Immature natural killer cell (primary cell): ENCODE measurements around the gene SLC45A2. TPM values are rescaled to one million over a fixed set of nuclear protein-coding genes. Genes with fewer than 3 reads are reported as not detected.
"Not testable (repeated sequence)": the region's sequence is repeated elsewhere in the genome, so short reads cannot be mapped to it uniquely, and the experiment has no call there.

Experiments used
- DNase-seq, 3 donors: peaks; one replicate each; pipeline ENCODE4 v3.0.0; 2022; ENCODE audit warnings: mixed read lengths in 1 of 3
- H3K27ac Mint-ChIP-seq, 6 donors: one replicate each; pipeline ENCODE4 v1.8.0; 2020; ENCODE audit warnings: mixed read lengths in 6 of 6, mild to moderate bottlenecking in 5 of 6, inconsistent platforms in 4 of 6, moderate library complexity in 3 of 6
- H3K27me3 Mint-ChIP-seq, 3 donors: one replicate each; pipeline ENCODE4 v1.8.0; 2020 to 2021; ENCODE audit warnings: low read depth in 3 of 3, mild to moderate bottlenecking in 3 of 3, mixed read lengths in 3 of 3, moderate library complexity in 3 of 3, inconsistent platforms in 1 of 3
- H3K36me3 Mint-ChIP-seq, 3 donors: one replicate each; pipeline ENCODE4 v1.8.0; 2020; ENCODE audit warnings: mixed read lengths in 3 of 3, inconsistent platforms in 2 of 3, mild to moderate bottlenecking in 2 of 3
- H3K4me1 Mint-ChIP-seq, 2 donors: one replicate each; pipeline ENCODE4 v1.8.0; 2020; ENCODE audit warnings: inconsistent platforms in 2 of 2, mild to moderate bottlenecking in 2 of 2, mixed read lengths in 2 of 2, moderate library complexity in 1 of 2
- H3K4me3 Mint-ChIP-seq, 5 donors: one replicate each; pipeline ENCODE4 v1.8.0; 2020; ENCODE audit warnings: mild to moderate bottlenecking in 5 of 5, mixed read lengths in 5 of 5, inconsistent platforms in 3 of 5, moderate library complexity in 3 of 5
- H3K9me3 Mint-ChIP-seq, 6 donors: one replicate each; pipeline ENCODE4 v1.8.0; 2020; ENCODE audit warnings: mild to moderate bottlenecking in 6 of 6, mixed read lengths in 6 of 6, inconsistent platforms in 4 of 6, moderate library complexity in 3 of 6
- polyA plus RNA-seq, 3 donors: library from polyadenylated mRNA; unstranded; fragments of 300-500 nt; fragmentation: Illumina TruSeq; gene quantifications; one replicate each; pipeline ENCODE4 v1.2.3, GENCODE V29; 2021

SLC45A2 gene
- polyA plus RNA-seq, 3 donors from 2014 or later, result not detected

DNA sequence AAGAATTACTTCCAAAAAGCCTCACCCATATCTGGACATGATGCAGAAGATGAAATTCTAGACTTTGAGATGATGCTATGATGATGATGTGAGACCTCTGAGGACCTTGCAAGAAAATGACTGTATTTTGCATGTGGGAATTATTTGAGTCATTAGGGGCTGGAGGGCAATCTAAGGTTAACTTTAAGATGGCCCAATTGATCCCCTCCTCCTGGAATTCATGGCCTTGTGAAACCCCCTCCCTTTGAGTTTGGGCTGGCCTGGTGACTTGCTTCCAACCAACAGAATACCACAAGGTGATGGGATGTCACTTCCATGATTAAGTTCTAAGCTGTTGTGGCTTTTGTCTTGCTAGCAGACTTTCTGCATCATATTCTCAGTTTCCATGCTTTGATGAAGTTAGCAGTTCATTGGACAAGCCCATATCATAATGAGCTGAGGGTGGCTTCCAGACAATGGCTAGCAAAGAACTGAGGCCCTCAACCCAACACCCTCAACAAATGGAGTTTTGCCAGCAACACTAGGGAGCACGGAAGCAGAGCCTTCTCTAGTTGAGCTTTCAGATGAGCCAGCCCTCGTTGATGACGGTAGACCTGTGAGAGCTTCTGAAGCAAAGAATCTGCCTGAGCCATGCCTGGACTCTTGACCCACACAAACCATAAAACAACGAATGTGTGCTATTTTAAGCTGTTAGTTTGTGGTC, 30.8 kb upstream of the SLC45A2 start:
- peak overlapping the region in 1 of 6 donors; percentile 31 for H3K27ac Mint-ChIP-seq
- H3K9me3 Mint-ChIP-seq, result no peaks in the 10 kb centered on the region
- H3K27me3 Mint-ChIP-seq, result peaks cover 0 to 2% (median 0%) of the 10 kb centered on the region in 3 donors
- H3K36me3 Mint-ChIP-seq, result peaks cover 8 to 21% (median 13%) of the 10 kb centered on the region in 3 donors
- H3K4me1 Mint-ChIP-seq, result no peaks in the 10 kb centered on the region
- no peak for DNase-seq
- no peak overlapping the region for H3K4me3 Mint-ChIP-seq

DNA sequence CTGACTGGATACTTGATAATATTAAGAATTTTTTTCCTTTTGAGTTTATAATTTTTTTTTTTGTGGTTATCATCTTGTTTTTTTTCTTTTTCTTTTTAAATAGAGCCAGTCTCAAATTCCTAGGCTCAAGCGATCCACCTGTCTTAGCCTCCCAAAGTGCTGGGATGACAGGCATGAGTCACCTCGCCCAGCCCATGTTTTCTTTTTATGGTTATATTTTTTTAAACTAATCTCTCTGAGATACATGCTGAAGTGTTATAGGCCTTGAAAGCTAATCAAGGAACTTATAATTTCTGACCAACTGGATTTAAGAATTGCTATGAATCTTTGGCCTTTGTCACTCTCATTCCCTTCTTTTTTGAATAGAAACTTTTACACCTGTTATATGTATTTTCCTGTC, 30.1 kb upstream of the SLC45A2 start:
- Mint-ChIP-seq H3K9me3 (no peaks in the 10 kb centered on the region), H3K27ac (peak overlapping the region in 1 of 6 donors; percentile 31), H3K27me3 (peaks cover 0 to 2% (median 0%) of the 10 kb centered on the region in 3 donors), H3K36me3 (peaks cover 6 to 19% (median 8%) of the 10 kb centered on the region in 3 donors), H3K4me3 (no peak overlapping the region), H3K4me1 (peaks cover 0 to under 1% of the 10 kb centered on the region in 2 donors)
- no peak for DNase-seq

DNA sequence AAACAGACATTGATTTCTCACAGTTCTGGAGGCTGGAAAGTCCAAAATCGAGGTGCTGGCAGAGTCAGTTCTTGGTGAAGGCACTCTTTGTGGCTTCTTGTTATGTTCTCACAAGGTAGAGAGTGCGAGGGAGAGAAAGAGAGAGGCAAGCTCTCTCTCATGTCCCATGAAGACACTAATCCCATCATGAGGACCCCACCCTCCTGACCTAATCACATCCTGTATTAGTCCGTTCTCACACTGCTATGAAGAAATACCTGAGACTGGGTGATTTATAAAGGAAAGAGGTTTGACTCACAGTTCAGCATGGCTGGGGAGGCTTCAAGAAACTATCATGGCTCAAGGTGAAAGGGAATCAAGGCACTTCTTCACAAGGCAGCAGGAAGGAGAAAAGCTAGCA, 29.1 kb upstream of the SLC45A2 start:
- H3K4me3 Mint-ChIP-seq, result no peak overlapping the region
- peaks cover 0 to 2% (median 0%) of the 10 kb centered on the region in 3 donors for H3K27me3 Mint-ChIP-seq
- DNase-seq, result no peak
- H3K27ac Mint-ChIP-seq, result no peak overlapping the region
- H3K4me1 Mint-ChIP-seq, result peaks cover 10 to 11% of the 10 kb centered on the region in 2 donors
- H3K9me3 Mint-ChIP-seq, result no peaks in the 10 kb centered on the region
- peaks cover 0 to 13% (median 3%) of the 10 kb centered on the region in 3 donors for H3K36me3 Mint-ChIP-seq

DNA sequence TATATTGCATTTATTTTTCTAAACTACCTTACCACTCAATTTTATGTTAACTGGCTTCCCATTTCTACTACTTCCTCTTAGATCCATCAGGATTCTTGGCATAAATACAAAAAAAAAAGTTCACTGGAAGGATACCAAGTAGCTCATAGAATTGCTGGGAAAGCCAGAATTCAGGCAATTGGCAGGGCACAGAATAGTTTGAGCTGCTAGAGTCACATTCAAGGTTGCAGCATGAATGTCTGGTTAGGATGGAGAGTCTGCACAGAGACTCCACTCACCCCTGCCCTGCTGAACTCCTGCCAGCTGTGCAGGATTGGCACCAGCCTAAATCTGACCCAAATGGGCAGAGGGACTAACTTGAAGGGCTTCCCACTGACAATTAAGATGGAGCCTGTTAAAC, 28.3 kb upstream of the SLC45A2 start:
- H3K27me3 Mint-ChIP-seq, result peaks cover 0 to 9% (median 5%) of the 10 kb centered on the region in 3 donors
- H3K4me3 Mint-ChIP-seq, result no peak overlapping the region
- peaks cover 14% of the 10 kb centered on the region in 2 donors for H3K4me1 Mint-ChIP-seq
- DNase-seq, result no peak
- peaks cover 0 to 8% (median 3%) of the 10 kb centered on the region in 3 donors for H3K36me3 Mint-ChIP-seq
- H3K9me3 Mint-ChIP-seq, result no peaks in the 10 kb centered on the region
- H3K27ac Mint-ChIP-seq, result no peak overlapping the region

DNA sequence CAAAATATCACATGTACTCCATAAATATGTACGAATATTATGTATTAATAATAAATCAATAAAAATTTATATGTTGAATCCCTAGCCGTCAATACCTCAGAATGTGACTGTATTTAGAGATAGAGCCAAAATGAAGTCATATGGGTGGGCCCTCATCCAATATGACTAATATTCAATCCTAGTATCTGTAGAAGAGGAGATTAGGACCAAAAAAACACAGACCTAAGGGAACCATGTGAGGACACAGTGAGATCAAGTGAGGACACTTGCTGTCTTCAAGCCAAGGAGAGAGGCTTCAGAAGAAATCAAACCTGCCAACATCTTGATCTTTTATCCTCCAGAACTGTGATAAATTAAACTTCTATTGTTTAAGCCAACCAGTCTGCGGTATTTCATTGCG, 27.0 kb upstream of the SLC45A2 start:
- H3K27me3 Mint-ChIP-seq, result peaks cover 3 to 16% (median 7%) of the 10 kb centered on the region in 3 donors
- no peak overlapping the region for H3K27ac Mint-ChIP-seq
- no peaks in the 10 kb centered on the region for H3K9me3 Mint-ChIP-seq
- no peak overlapping the region for H3K4me3 Mint-ChIP-seq
- H3K36me3 Mint-ChIP-seq, result peaks cover 0 to 3% (median 0%) of the 10 kb centered on the region in 3 donors
- H3K4me1 Mint-ChIP-seq, result peaks cover 23 to 24% of the 10 kb centered on the region in 2 donors
- no peak for DNase-seq

DNA sequence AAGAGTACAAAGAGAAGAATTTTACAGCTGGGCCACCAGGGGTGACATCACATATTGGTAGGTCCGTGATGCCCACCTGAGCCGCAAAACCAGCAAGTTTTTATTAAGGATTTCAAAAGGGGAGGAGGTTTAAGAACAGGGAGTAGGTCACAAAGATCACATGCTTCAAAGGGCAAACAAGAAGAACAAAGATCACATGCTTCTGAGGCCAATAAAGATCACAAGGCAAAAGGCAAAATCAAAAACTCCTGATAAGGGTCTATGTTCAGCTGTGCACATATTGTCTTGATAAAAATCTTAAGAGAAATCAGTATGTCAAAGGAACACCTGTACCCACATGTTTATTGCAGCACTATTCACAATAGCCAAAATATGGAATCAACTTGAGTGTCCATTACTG, 25.7 kb upstream of the SLC45A2 start:
- H3K4me3 Mint-ChIP-seq, H3K36me3 Mint-ChIP-seq, H3K9me3 Mint-ChIP-seq, DNase-seq: not testable (repeated sequence)
- H3K27ac Mint-ChIP-seq, result peak overlapping the region in 2 of 6 donors; percentile 11 to 91
- peaks cover 3 to 16% (median 7%) of the 10 kb centered on the region in 3 donors for H3K27me3 Mint-ChIP-seq
- peaks cover 28 to 33% of the 10 kb centered on the region in 2 donors for H3K4me1 Mint-ChIP-seq

DNA sequence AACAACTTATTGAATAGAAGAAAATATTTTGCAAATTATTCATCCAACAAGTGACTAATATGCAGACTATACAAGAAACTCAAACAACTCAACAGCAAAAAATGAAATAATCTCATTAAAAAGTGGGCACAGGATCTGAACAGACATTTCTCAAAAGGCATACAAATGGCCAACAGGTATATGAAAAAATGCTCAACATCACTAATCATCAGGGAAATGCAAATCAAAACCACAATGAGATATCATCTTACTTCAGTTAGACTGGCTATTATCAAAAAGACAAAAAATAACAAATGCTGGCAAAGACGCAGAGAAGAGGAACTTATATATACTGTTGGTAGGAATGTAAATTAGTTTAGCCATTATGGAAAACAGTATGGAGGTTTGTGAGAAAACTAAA, 25.1 kb upstream of the SLC45A2 start:
- Mint-ChIP-seq H3K4me3 (peak overlapping the region in 2 of 5 donors; percentile 91 to 98), H3K27ac (peak overlapping the region in 1 of 6 donors; percentile 91), H3K9me3 (no peaks in the 10 kb centered on the region), H3K4me1 (peaks cover 29 to 33% of the 10 kb centered on the region in 2 donors), H3K27me3 (peaks cover 3 to 16% (median 7%) of the 10 kb centered on the region in 3 donors), H3K36me3 (peaks cover 0 to 11% (median 2%) of the 10 kb centered on the region in 3 donors)
- no peak for DNase-seq

DNA sequence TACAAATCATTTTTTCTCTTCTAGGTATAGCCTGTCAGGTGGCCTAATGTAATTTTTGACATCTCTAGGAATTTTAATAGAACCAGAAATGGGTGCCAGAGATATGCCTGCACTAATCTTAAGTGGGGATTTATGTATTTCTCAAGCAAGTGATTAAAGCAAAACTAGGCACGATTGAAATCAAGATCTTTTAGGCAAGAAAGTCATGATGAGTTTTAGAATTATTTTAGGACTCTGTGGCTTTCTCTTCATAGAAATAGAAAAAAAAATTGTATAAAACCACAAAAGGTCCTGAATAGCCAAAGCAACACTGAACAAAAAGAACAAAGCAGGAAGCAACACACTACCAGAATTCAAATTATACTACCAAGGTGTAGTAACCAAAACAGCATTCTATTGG, 24.3 kb upstream of the SLC45A2 start:
- Mint-ChIP-seq H3K4me1 (peaks cover 29 to 33% of the 10 kb centered on the region in 2 donors), H3K9me3 (no peaks in the 10 kb centered on the region), H3K27me3 (peaks cover 3 to 16% (median 7%) of the 10 kb centered on the region in 3 donors), H3K27ac (peak overlapping the region; percentile 91 to 96 (median 95)), H3K4me3 (peak overlapping the region; percentile 91 to 98 (median 95)), H3K36me3 (peaks cover 3 to 19% (median 10%) of the 10 kb centered on the region in 3 donors)
- DNase-seq, result no peak

DNA sequence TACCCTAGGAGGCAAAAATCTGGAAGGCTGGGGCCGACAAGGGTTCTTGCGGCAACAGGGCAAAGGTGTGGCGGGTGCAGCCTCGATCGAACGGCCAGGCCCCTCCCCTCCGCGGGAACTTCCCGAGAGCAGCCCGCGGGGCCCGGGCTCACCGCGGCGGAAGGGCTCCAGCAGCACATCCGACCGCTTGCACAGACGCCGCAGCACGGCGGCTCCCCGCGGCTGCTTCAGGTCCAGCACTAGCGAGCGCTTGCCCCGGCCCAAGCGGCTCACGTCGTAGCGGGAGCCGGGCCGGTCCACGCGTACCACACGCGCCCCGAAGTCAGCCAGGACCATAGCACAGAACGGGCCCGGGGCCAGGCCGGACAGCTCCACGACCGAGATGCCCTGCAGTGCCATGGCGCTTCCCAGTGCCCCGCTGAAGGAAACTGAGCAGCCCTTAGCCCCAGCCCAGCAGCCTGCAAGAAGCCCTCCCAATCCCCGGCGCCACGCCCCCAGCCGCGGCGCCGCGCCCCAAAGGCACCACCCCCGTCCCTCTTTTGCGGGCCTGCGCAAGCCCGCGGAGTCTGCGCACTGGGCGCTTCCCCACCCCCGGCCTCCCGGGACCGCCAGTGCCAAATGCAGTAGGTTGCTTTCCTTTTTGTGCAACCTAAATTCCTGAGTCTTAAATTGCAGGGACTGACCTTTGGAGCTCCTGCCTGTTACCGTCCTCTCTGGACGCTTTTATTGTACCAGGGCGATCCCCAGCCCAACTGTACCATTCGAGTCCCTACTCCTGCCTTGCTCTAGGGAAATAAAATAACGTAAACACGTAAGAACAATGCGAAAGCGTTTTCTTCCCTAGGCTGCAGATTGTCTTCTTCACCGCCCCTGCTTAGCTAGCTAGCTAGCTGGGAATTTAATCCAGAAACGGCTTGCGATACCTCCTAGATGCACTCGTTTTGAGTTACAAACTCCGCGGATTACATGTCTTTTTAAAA, 23.4 kb upstream of the SLC45A2 start, which contains the start of gene AMACR:
Gene AMACR, minus strand, starts transcription at position 430 of the 980 bp plus-strand sequence. Its CDS starts 31 bp downstream, at position 399.
- peaks cover 11 to 28% (median 19%) of the 10 kb centered on the region in 3 donors for H3K36me3 Mint-ChIP-seq
- no peaks in the 10 kb centered on the region for H3K9me3 Mint-ChIP-seq
- H3K4me1 Mint-ChIP-seq, result peaks cover 29 to 33% of the 10 kb centered on the region in 2 donors
- peak within 1 kb of the TSS; percentile 91 to 98 (median 95) for H3K4me3 Mint-ChIP-seq
- peak; percentile 83 to 89 (median 84) for DNase-seq
- H3K27ac Mint-ChIP-seq, result peak within 1 kb of the TSS; percentile 91 to 96 (median 95)
- peaks cover 3 to 16% (median 7%) of the 10 kb centered on the region in 3 donors for H3K27me3 Mint-ChIP-seq

DNA sequence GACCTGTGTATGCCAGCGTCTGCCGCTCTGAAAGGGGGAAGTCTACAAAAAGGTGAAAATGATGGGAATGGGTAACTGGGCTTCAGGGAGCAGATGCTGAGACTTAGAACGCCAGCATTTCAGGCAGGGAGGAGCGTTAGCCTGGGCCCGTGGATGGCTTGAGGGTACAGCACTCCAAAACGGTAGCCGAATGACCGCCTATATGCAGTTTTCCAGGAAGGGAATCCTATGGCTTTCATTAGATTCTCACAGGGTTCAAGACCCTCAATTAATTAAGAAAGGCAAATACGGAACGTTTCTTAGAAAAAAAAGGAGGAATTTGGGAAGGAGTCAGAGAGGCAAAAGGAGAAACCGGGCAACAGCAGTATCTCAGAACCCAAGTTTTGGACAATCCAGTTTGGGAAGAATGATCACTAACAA, 22.7 kb upstream of the SLC45A2 start:
- H3K4me3 Mint-ChIP-seq, result peak overlapping the region; percentile 91 to 98 (median 95)
- H3K27ac Mint-ChIP-seq, result peak overlapping the region; percentile 91 to 95 (median 94)
- peaks cover 12 to 28% (median 19%) of the 10 kb centered on the region in 3 donors for H3K36me3 Mint-ChIP-seq
- H3K4me1 Mint-ChIP-seq, result peaks cover 29 to 33% of the 10 kb centered on the region in 2 donors
- no peaks in the 10 kb centered on the region for H3K9me3 Mint-ChIP-seq
- peaks cover 3 to 16% (median 7%) of the 10 kb centered on the region in 3 donors for H3K27me3 Mint-ChIP-seq
- no peak for DNase-seq

DNA sequence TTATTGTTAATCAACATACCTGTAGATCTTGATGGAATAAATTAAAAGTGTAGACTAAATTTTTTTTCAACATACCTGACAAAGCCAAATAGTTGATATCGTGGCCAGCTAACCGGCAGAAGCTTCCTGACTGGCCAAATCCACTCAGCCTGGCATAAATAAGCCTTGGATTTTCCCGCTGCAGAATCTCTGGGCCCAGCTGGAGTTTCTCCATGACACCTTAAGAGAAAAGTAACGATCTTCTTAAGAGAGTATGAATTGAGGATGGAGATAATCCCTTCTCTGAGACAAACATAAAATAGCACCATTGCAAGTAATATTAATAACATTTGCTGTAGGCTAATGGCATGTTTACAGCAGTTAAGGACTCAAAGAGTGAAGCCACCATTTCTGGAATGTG, 21.2 kb upstream of the SLC45A2 start:
- Mint-ChIP-seq H3K4me1 (peaks cover 29 to 33% of the 10 kb centered on the region in 2 donors), H3K4me3 (peak overlapping the region in 2 of 5 donors; percentile 42 to 92), H3K9me3 (no peaks in the 10 kb centered on the region), H3K27ac (peak overlapping the region in 4 of 6 donors; percentile 5 to 43 (median 26)), H3K36me3 (peaks cover 12 to 32% (median 19%) of the 10 kb centered on the region in 3 donors), H3K27me3 (peaks cover 3 to 14% (median 7%) of the 10 kb centered on the region in 3 donors)
- DNase-seq, result no peak

DNA sequence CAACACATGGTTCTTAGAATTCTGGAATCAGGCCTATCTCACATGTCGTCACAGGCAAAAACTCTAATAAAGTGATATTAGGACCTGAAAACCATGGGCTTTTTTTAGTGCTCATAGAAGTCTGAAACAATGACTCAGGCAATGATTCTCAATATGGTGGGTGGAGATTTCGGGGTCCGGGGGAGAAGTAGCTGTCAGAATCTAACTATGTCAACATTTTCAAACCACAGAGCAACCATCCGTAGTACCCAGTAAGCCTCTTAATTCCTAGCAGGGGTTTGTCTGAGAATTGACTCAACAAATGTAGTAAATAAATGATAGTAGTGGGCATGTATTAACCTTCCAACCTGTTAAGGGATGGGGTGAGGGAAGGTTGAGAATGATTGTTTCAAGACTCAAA, 20.7 kb upstream of the SLC45A2 start:
- H3K4me1 Mint-ChIP-seq, result peaks cover 29 to 33% of the 10 kb centered on the region in 2 donors
- H3K4me3 Mint-ChIP-seq, result no peak overlapping the region
- peak overlapping the region in 1 of 6 donors; percentile 22 for H3K27ac Mint-ChIP-seq
- peaks cover 3 to 14% (median 7%) of the 10 kb centered on the region in 3 donors for H3K27me3 Mint-ChIP-seq
- H3K36me3 Mint-ChIP-seq, result peaks cover 12 to 32% (median 19%) of the 10 kb centered on the region in 3 donors
- H3K9me3 Mint-ChIP-seq, result no peaks in the 10 kb centered on the region
- no peak for DNase-seq

DNA sequence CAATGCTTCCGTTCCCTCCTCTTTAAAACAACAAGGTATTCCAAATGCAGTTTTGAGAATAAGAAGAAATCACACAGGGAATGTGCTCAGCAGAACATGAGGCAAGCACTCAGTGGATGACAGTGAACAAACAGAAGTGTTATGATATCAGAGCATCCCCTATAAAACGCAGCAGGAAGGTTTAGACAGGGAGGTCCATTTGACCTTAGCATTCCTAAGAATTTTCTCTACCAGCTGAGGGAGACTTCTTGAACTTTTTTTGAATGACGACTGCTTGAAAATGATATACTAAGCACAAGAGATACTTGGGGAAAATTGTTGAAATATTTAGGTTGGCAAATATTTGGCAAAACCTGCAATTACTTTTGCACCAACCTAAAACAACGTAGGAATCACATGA, 19.4 kb upstream of the SLC45A2 start:
- Mint-ChIP-seq H3K27me3 (peaks cover 3 to 14% (median 7%) of the 10 kb centered on the region in 3 donors), H3K27ac (no peak overlapping the region), H3K4me3 (no peak overlapping the region), H3K36me3 (peaks cover 12 to 37% (median 19%) of the 10 kb centered on the region in 3 donors), H3K4me1 (peaks cover 22 to 27% of the 10 kb centered on the region in 2 donors), H3K9me3 (no peaks in the 10 kb centered on the region)
- no peak for DNase-seq
